IMR-90 (cell line): ENCODE measurements around the gene GPR107. TPM values are rescaled to one million over a fixed set of nuclear protein-coding genes. Genes with fewer than 3 reads are reported as not detected.

Source experiments
- ATAC-seq: fragments of 200-7000 bp; cut with Tn5 transposase; 2 replicates; pipeline ENCODE4 v1.9.1; 2020; ENCODE audit warnings: low read depth, mild to moderate bottlenecking, moderate library complexity
- BruUV-seq: library from RNA; stranded (reverse); fragments of 400-500 nt; replicated peaks from 2 replicates; lab custom pipeline; 2021; lab: Mats Ljungman, UMichigan
- CTCF ChIA-PET: fragments of 300-600 bp; formaldehyde crosslinking; extraction: SDS; loops from one replicate; lab custom pipeline; 2021; ENCODE audit warnings: antibody characterized with exemption; lab: Yijun Ruan, JAX
- POLR2A ChIA-PET: fragments of 300-600 bp; sonication (Branson Sonifier 250); formaldehyde crosslinking; loops from one replicate; lab custom pipeline; 2022; ENCODE audit warnings: antibody characterized with exemption; ENCODE audit not compliant: unreplicated experiment; lab: Charles Lee
- DNase-seq: peaks from one replicate; pipeline ENCODE4 v3.0.0; 2013
- H2AFZ ChIP-seq: replicated peaks from 2 replicates; pipeline ENCODE3; 2013; ENCODE audit warnings: low read length, mild to moderate bottlenecking; ENCODE audit not compliant: poor library complexity
- H2AK5ac ChIP-seq: 2 replicates; pipeline ENCODE4 v1.6.1; 2013; ENCODE audit warnings: low read depth, low read length, inconsistent platforms
- H2AK9ac ChIP-seq: replicated peaks from 2 replicates; pipeline ENCODE3; 2013; ENCODE audit warnings: mild to moderate bottlenecking, low read depth, low read length, moderate library complexity; ENCODE audit not compliant: poor library complexity
- H2BK120ac ChIP-seq: 2 replicates; pipeline ENCODE4 v1.6.1; 2013; ENCODE audit warnings: low read depth, low read length, inconsistent platforms
- H2BK15ac ChIP-seq: 3 replicates; pipeline ENCODE4 v1.6.1; 2013; ENCODE audit warnings: low read depth, low read length, inconsistent platforms
- H2BK20ac ChIP-seq: 2 replicates; pipeline ENCODE4 v1.6.1; 2013; ENCODE audit warnings: low read depth, mild to moderate bottlenecking, inconsistent platforms, low read length, moderate library complexity
- H2BK5ac ChIP-seq: 2 replicates; pipeline ENCODE4 v1.6.1; 2013; ENCODE audit warnings: mild to moderate bottlenecking, low read depth, low read length, inconsistent platforms; ENCODE audit not compliant: poor library complexity, severe bottlenecking
- H3K14ac ChIP-seq: replicated peaks from 2 replicates; pipeline ENCODE4 v1.6.1; 2013; ENCODE audit warnings: low read depth, low read length, inconsistent platforms
- H3K18ac ChIP-seq: 2 replicates; pipeline ENCODE4 v1.6.1; 2013; ENCODE audit warnings: low read depth, low read length, control low read depth
- H3K23ac ChIP-seq: 2 replicates; pipeline ENCODE4 v1.6.1; 2013; ENCODE audit warnings: low read depth, low read length, inconsistent platforms
- H3K27ac ChIP-seq: 2 replicates; pipeline ENCODE4 v1.5.1; 2013; ENCODE audit warnings: mild to moderate bottlenecking, control low read depth, low read length; ENCODE audit not compliant: insufficient read depth
- H3K27me3 ChIP-seq: 2 replicates; pipeline ENCODE4 v1.6.1; 2013; ENCODE audit warnings: low read length; ENCODE audit not compliant: control insufficient read depth, insufficient read depth
- H3K36me3 ChIP-seq: 2 replicates; pipeline ENCODE4 v1.6.1; 2013; ENCODE audit warnings: low read length, mixed read lengths; ENCODE audit not compliant: control insufficient read depth, insufficient read depth
- H3K4ac ChIP-seq: 2 replicates; pipeline ENCODE4 v1.6.1; 2013; ENCODE audit warnings: low read depth, low read length, inconsistent platforms
- H3K4me1 ChIP-seq: 2 replicates; pipeline ENCODE4 v1.6.1; 2013; ENCODE audit warnings: low read length, mixed read lengths; ENCODE audit not compliant: control insufficient read depth, insufficient read depth
- H3K4me2 ChIP-seq: 2 replicates; pipeline ENCODE4 v1.6.1; 2013; ENCODE audit warnings: low read depth, mild to moderate bottlenecking, control low read depth, low read length, moderate library complexity
- H3K4me3 ChIP-seq: 2 replicates; pipeline ENCODE4 v1.5.1; 2013; ENCODE audit warnings: low read depth, mild to moderate bottlenecking, control low read depth, low read length, moderate library complexity; ENCODE audit not compliant: insufficient read depth
- H3K56ac ChIP-seq: 2 replicates; pipeline ENCODE4 v1.6.1; 2013; ENCODE audit warnings: low read length, inconsistent platforms; ENCODE audit not compliant: insufficient read depth; ENCODE audit errors: extremely low read depth
- H3K79me1 ChIP-seq, 2 experiments: 2 replicates each; pipeline ENCODE4 v1.6.1; 2013; ENCODE audit warnings: low read length in 2 of 2, inconsistent platforms in 1 of 2, low read depth in 1 of 2
- H3K9ac ChIP-seq: 2 replicates; pipeline ENCODE4 v1.6.1; 2013; ENCODE audit warnings: low read depth, low read length, control low read depth
- H3K9me1 ChIP-seq: 2 replicates; pipeline ENCODE4 v1.6.1; 2013; ENCODE audit warnings: low read length, inconsistent platforms; ENCODE audit not compliant: insufficient read depth
- H3K9me3 ChIP-seq: 2 replicates; pipeline ENCODE4 v1.6.1; 2013; ENCODE audit warnings: low read length; ENCODE audit not compliant: control insufficient read depth, insufficient read depth
- H4K20me1 ChIP-seq: 2 replicates; pipeline ENCODE4 v1.6.1; 2013; ENCODE audit warnings: low read length, inconsistent platforms; ENCODE audit not compliant: insufficient read depth
- H4K5ac ChIP-seq: 2 replicates; pipeline ENCODE4 v1.6.1; 2013; ENCODE audit warnings: mild to moderate bottlenecking, low read depth, low read length, control low read depth
- H4K8ac ChIP-seq, 2 experiments: 2 replicates each; pipeline ENCODE4 v1.6.1; 2013; ENCODE audit warnings: low read depth in 2 of 2, low read length in 2 of 2, control low read depth in 1 of 2, inconsistent platforms in 1 of 2
- H4K91ac ChIP-seq: 2 replicates; pipeline ENCODE4 v1.6.1; 2013; ENCODE audit warnings: low read depth, low read length, inconsistent platforms; ENCODE audit not compliant: insufficient read depth
- MAFK ChIP-seq: IDR thresholded peaks from 2 replicates; pipeline ENCODE4 v1.6.1; 2012; ENCODE audit warnings: low read depth, low read length, improper control_type of control experiment
- MXI1 ChIP-seq: IDR thresholded peaks from 2 replicates; pipeline ENCODE4 v1.6.1; 2012; ENCODE audit warnings: low read depth, mild to moderate bottlenecking, low read length, moderate library complexity, borderline replicate concordance
- WGBS, 2 experiments: methylation state at CpG; one replicate each; pipeline versions ENCODE4 v1.1.5 to v1.1.7; 2013; ENCODE audit warnings: missing lambda C conversion rate in 2 of 2; ENCODE audit not compliant: insufficient read length in 1 of 2; ENCODE audit errors: extremely low coverage in 2 of 2; 5-methylcytosine and 5-hydroxymethylcytosine counted together
- dilution Hi-C: fragments of 300-500 bp; cut with HindIII; formaldehyde crosslinking; loops from one replicate; pipeline ENCODE4 v1.14.3; 2018; ENCODE audit warnings: low sequenced_read_pairs; ENCODE audit not compliant: unreplicated experiment
- in situ Hi-C: fragments of 300-500 bp; cut with MboI; formaldehyde crosslinking; loops from 3 replicates; pipeline ENCODE4 v1.14.3; 2019; ENCODE audit warnings: low sequenced_read_pairs, inconsistent platforms, mixed read lengths
- intact Hi-C: fragments of 100-400 bp; cut with micrococcal nuclease; formaldehyde crosslinking; loops from 2 replicates; pipeline ENCODE4 v1.10.0; 2022
- polyA plus RNA-seq, 3 experiments: library from polyadenylated mRNA; depleted of rRNA; stranded (reverse); fragments of >200 nt; gene quantifications; 2 replicates each; pipeline ENCODE4 v1.2.3, GENCODE V29; 2012; ENCODE audit warnings: low replicate concordance in 1 of 3
- total RNA-seq: library from RNA; depleted of rRNA; stranded (reverse); fragments of >200 nt; gene quantifications from 2 replicates; pipeline ENCODE4 v1.2.3, GENCODE V29; 2012

The GPR107 gene
- total and polyA plus RNA-seq, 2 of the 4 experiments (the other 2 are of a cell fraction), result 16.7 to 21.6 TPM

DNA sequence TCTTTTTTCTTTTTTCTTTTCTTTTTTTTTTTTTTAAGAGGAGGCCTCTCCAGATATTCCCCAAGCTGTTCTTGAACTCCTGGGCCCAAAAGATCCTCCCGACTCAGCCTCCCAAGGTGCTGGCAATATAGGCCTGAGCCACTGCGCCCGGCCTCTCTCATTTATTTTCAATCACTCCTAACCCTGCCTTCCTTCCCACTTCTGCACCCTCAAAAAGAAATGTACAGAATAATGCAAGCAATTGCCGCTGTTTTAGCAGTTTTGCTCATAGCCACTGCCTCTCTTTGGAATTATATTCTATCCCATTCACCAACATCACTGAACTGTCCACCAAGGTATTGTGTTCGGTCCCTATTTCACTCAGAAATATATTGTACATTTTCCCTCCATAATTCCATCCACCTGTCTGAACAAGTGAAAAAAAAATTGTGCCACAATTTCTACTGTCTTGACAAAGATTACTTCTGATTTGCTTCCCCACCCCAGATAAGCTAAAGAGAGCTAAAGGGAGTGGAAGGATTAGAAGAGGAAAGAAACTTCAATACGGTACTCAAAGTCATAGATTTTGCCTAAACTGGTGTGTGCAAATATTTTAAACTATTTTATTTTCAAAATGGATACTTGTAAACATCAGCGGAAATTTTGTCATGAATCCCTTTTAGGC, 12.6 kb upstream of the GPR107 start:
- no peaks in the 10 kb centered on the region for H3K36me3 ChIP-seq
- no peak for TF ChIP-seq MXI1
- TF ChIP-seq MAFK, result no peak
- peaks cover 47% of the 10 kb centered on the region for H4K20me1 ChIP-seq
- no peak overlapping the region for H3K27ac ChIP-seq
- H3K4me1 ChIP-seq, result peaks cover 3% of the 10 kb centered on the region
- H2AFZ ChIP-seq, result no peak overlapping the region
- H2BK5ac ChIP-seq, result no peak overlapping the region
- in situ Hi-C loops (loop anchor here (5.0 kb wide), 1 partner anchor 74 kb away; no protein-coding TSS in a partner anchor), intact Hi-C loops (loop anchor here (5.0 kb wide), 1 partner anchor 109 kb away; no protein-coding TSS in a partner anchor), dilution Hi-C loops (no loop called here)
- no peak overlapping the region for H4K8ac ChIP-seq
- H3K9me1 ChIP-seq, result no peaks in the 10 kb centered on the region
- WGBS, 2 experiments, result 100% methylated on average over 4 of the region's 7 CpGs; no CpG with 5 or more reads in 1 of the 2 experiments
- H3K4me3 ChIP-seq, result no peak overlapping the region; the same call in 1 of the 2 replicates
- H2AK9ac ChIP-seq, result no peak overlapping the region
- ChIA-PET CTCF (no interaction called here), POLR2A (interaction anchor here (0.6 kb wide), 2 partner anchors 13 to 155 kb away, joined by 4 to 6 read pairs; no protein-coding TSS in a partner anchor)
- H3K9me3 ChIP-seq, result no peaks in the 10 kb centered on the region
- no peak overlapping the region for H4K91ac ChIP-seq
- DNase-seq (no peak), ATAC-seq (no peak)
- H3K9ac ChIP-seq, result no peak overlapping the region
- H2BK15ac ChIP-seq, result no peak overlapping the region
- no peak overlapping the region for H3K14ac ChIP-seq
- H3K4ac ChIP-seq, result no peak overlapping the region
- H3K18ac ChIP-seq, result no peak overlapping the region
- H3K27me3 ChIP-seq, result no peaks in the 10 kb centered on the region
- H2BK20ac ChIP-seq, result no peak overlapping the region
- H2AK5ac ChIP-seq, result no peak overlapping the region
- no TSS peak for BruUV-seq
- H3K56ac ChIP-seq, result no peak overlapping the region
- no peak overlapping the region for H4K5ac ChIP-seq
- peak overlapping the region; percentile 45; the same call in 1 of the 2 replicates for H3K23ac ChIP-seq
- no peak overlapping the region for H2BK120ac ChIP-seq
- H3K79me1 ChIP-seq, result peaks cover 11 to 25% of the 10 kb centered on the region in 2 experiments; a peak in 3 of 4 replicates
- peak overlapping the region; percentile 15; the same call in 1 of the 2 replicates for H3K4me2 ChIP-seq
